Spleen (tissue), 11 donors: Measurements from ENCODE around the gene ACTR1B. TPM values are rescaled to one million over a fixed set of nuclear protein-coding genes. Genes with fewer than 3 reads are reported as not detected.

Experiments
- DNase-seq: peaks from one replicate; pipeline ENCODE4 v3.0.0-alpha.2; 2020
- H3K27ac ChIP-seq, 8 donors: fragments of 200-600 bp; sonication (generic) in 7 of 8; 1 replicate in 4 of 8; 2 replicates in 4 of 8; pipeline versions ENCODE4 v1.5.0 to v1.8.0; 2016 to 2021; ENCODE audit warnings: inconsistent platforms in 4 of 8, mild to moderate bottlenecking in 4 of 8, moderate library complexity in 1 of 8
- H3K27me3 ChIP-seq, 7 donors: fragments of 200-600 bp; sonication (generic) in 6 of 7; replicated peaks in 1 of 7; 1 replicate in 4 of 7; 2 replicates in 3 of 7; pipeline versions ENCODE4 v1.5.0 to v1.8.0; 2016 to 2021; ENCODE audit warnings: inconsistent platforms in 3 of 7, mild to moderate bottlenecking in 1 of 7
- H3K36me3 ChIP-seq, 6 donors: fragments of 200-600 bp; sonication (generic) in 5 of 6; 1 replicate in 4 of 6; 2 replicates in 2 of 6; pipeline versions ENCODE4 v1.5.0 to v1.8.0; 2016 to 2021; ENCODE audit warnings: inconsistent platforms in 2 of 6
- H3K4me1 ChIP-seq, 6 donors: fragments of 200-600 bp; sonication (generic) in 5 of 6; 1 replicate in 3 of 6; 2 replicates in 3 of 6; pipeline versions ENCODE4 v1.5.0 to v1.8.0; 2016 to 2021; ENCODE audit warnings: inconsistent platforms in 3 of 6
- H3K4me3 ChIP-seq, 8 donors: fragments of 200-600 bp; sonication (generic) in 7 of 8; 1 replicate in 4 of 8; 2 replicates in 4 of 8; pipeline versions ENCODE4 v1.5.0 to v1.8.0; 2016 to 2021; ENCODE audit warnings: inconsistent platforms in 4 of 8, mild to moderate bottlenecking in 4 of 8, moderate library complexity in 2 of 8
- H3K9me3 ChIP-seq, 8 donors: fragments of 200-600 bp; sonication (generic) in 7 of 8; 1 replicate in 4 of 8; 2 replicates in 4 of 8; pipeline versions ENCODE4 v1.5.0 to v1.8.0; 2016 to 2021; ENCODE audit warnings: inconsistent platforms in 4 of 8
- CTCF ChIP-seq, 11 experiments: fragments of 200-600 bp in 7 of 11; fragments of 450-650 bp in 4 of 11; sonication (generic) in 4 of 11; IDR thresholded peaks in 8 of 11; conservative IDR thresholded peaks in 3 of 11; 1 replicate in 7 of 11; 2 replicates in 4 of 11; pipeline versions ENCODE4 v1.4.0 to v1.8.0; 2016 to 2021; ENCODE audit warnings: antibody characterized with exemption in 11 of 11, inconsistent platforms in 4 of 11, mild to moderate bottlenecking in 1 of 11
- POLR2A ChIP-seq, 3 donors: fragments of 450-650 bp; IDR thresholded peaks; one replicate each; pipeline ENCODE4 v1.5.1; 2017; ENCODE audit warnings: antibody characterized with exemption in 3 of 3, mild to moderate bottlenecking in 1 of 3
- POLR2AphosphoS5 ChIP-seq, 3 donors: sonication (generic); formaldehyde crosslinking; IDR thresholded peaks; one replicate each; pipeline ENCODE4 v1.5.1; 2017; ENCODE audit warnings: antibody characterized with exemption in 3 of 3
- whole genome bisulfite sequencing, 5 donors: extraction: QIAGEN DNeasy Blood & Tissue Kit in 3 of 5; methylation state at CpG; one replicate each; pipeline versions ENCODE4 v1.1.5 to v1.1.7; 2013 to 2018; 5-methylcytosine and 5-hydroxymethylcytosine counted together
- intact Hi-C: fragments of 100-400 bp; cut with DNase I; formaldehyde crosslinking; loops from one replicate; pipeline ENCODE4 v1.15.0; 2023; ENCODE audit warnings: low total_unique reads
- polyA plus RNA-seq, 3 donors: library from polyadenylated mRNA; stranded (reverse); fragments of 200-250 nt; gene quantifications; one replicate each; pipeline ENCODE4 v1.2.1, GENCODE V29; 2013
- total RNA-seq, 7 donors: library from RNA; depleted of rRNA in 3 of 7; stranded (reverse); fragments of >200 nt in 3 of 7; fragmentation: NEBNext Ultra II Directional in 4 of 7; extraction: Animal tissue kit (Norgen Biotek cat#: 25700) in 4 of 7; gene quantifications; one replicate each; pipeline versions ENCODE4 v1.1.0 to v1.2.1, GENCODE V29; 2016 to 2021
- donor health status: healthy with polysubstance abuse.
- donor health status: DM: no; HTN: no; CAD: no; lungs with moderate emphysema.
- donor health status: DM: no; HTN: no; CAD: no.
- donor health status: Bipolar disorder and iron deficiency.
- donor health status: healthy.
- donor health status: DM: no; HTN: no; CAD: no.
- donor health status: DM: yes; HTN: yes; CAD: no.

The ACTR1B gene
- total and polyA plus RNA-seq, 10 donors = 59.7 to 101 (median 77.1) TPM

DNA sequence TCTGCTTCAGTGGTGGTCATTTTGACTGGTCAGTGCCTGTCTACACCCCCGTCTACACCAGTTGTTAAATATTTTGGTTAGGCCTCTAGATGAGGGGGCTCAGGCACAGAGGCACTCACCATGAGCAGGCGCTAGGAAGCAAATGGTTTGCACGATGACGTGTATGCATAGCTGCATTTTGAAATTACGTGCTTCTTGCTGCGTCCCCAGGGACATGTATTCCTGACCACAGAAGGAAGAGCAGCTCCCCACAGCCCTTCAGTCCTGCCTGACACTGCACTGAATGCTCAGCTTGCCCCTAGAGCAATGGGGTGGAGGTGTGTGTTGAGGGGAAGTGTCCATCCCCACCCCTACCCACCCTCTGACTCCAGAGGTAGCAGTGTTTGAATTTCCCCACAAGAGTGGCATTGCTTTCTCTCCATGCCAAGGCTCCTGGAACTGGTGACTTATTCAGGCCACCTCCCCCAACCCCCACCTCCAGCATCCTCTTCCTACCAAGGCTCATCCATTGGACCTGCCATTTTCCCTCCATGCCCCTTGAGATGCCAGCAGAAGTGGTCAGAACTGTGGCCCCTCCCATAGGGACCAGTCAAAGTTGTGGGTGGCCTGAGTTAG, 38.1 kb upstream of the ACTR1B start:
- intact Hi-C loops = loop anchor here (5.0 kb wide), 1 partner anchor 685 kb away; no protein-coding TSS in a partner anchor
- Histone ChIP-seq H3K4me3 (no peak overlapping the region), H3K36me3 (no peaks in the 10 kb centered on the region), H3K27ac (no peak overlapping the region), H3K27me3 (no peaks in the 10 kb centered on the region), H3K9me3 (no peaks in the 10 kb centered on the region), H3K4me1 (peaks cover 0 to 10% (median 2%) of the 10 kb centered on the region in 6 donors)
- WGBS, 5 donors = 63 to 87% (median 74%) methylated on average over 6 of the region's 6 CpGs
- no peak for DNase-seq
- no peak for TF ChIP-seq POLR2A (IDR thresholded peaks at IDR 0.05)
- no peak for TF ChIP-seq POLR2AphosphoS5 (IDR thresholded peaks at IDR 0.05)
- TF ChIP-seq CTCF (IDR thresholded peaks at IDR 0.05 in 8 of 11, conservative IDR thresholded peaks at IDR 0.05 in 3 of 11) = no peak

GRCh38 chr2:97701186-97701585, 37.3 kb upstream of the ACTR1B start:
- intact Hi-C loops = loop anchor here (5.0 kb wide), 1 partner anchor 686 kb away; no protein-coding TSS in a partner anchor
- Histone ChIP-seq H3K4me1 (peaks cover 0 to 12% (median 3%) of the 10 kb centered on the region in 6 donors), H3K27me3 (no peaks in the 10 kb centered on the region), H3K9me3 (no peaks in the 10 kb centered on the region), H3K4me3 (no peak overlapping the region), H3K27ac (no peak overlapping the region), H3K36me3 (no peaks in the 10 kb centered on the region)
- 79 to 89% (median 82%) methylated on average over 12 to 13 of the region's 13 CpGs for WGBS, 5 donors
- TF ChIP-seq POLR2A (IDR thresholded peaks at IDR 0.05) (no peak), POLR2AphosphoS5 (IDR thresholded peaks at IDR 0.05) (no peak), CTCF (IDR thresholded peaks at IDR 0.05 in 8 of 11, conservative IDR thresholded peaks at IDR 0.05 in 3 of 11) (no peak)
- DNase-seq = no peak

GRCh38 chr2:97699765-97700444, 36.1 kb upstream of the ACTR1B start:
- intact Hi-C loops = loop anchor here (5.0 kb wide), 2 partner anchors 108 to 687 kb away; no protein-coding TSS in a partner anchor
- no peak overlapping the region for H3K4me3 ChIP-seq
- no peak overlapping the region for H3K27ac ChIP-seq
- H3K36me3 ChIP-seq = no peaks in the 10 kb centered on the region
- TF ChIP-seq POLR2A (IDR thresholded peaks at IDR 0.05) (no peak), CTCF (IDR thresholded peaks at IDR 0.05 in 8 of 11, conservative IDR thresholded peaks at IDR 0.05 in 3 of 11) (peak; percentile 36 to 79 (median 55))
- H3K4me1 ChIP-seq = peaks cover 0 to 12% (median 3%) of the 10 kb centered on the region in 6 donors
- H3K9me3 ChIP-seq = no peaks in the 10 kb centered on the region
- H3K27me3 ChIP-seq = no peaks in the 10 kb centered on the region
- no peak for DNase-seq
- 64 to 69% (median 66%) methylated on average over 11 of the region's 11 CpGs for WGBS, 5 donors

GRCh38 chr2:97698530-97698929, 34.7 kb upstream of the ACTR1B start:
- 86 to 96% (median 92%) methylated on average over 4 of the region's 4 CpGs for WGBS, 5 donors
- Histone ChIP-seq H3K9me3 (no peaks in the 10 kb centered on the region), H3K27ac (no peak overlapping the region), H3K4me3 (no peak overlapping the region), H3K27me3 (no peaks in the 10 kb centered on the region), H3K36me3 (no peaks in the 10 kb centered on the region), H3K4me1 (peaks cover 0 to 12% (median 3%) of the 10 kb centered on the region in 6 donors)
- DNase-seq = no peak
- intact Hi-C loops = loop anchor here (5.0 kb wide), 1 partner anchor 106 kb away; no protein-coding TSS in a partner anchor
- no peak for TF ChIP-seq POLR2AphosphoS5 (IDR thresholded peaks at IDR 0.05)
- TF ChIP-seq POLR2A (IDR thresholded peaks at IDR 0.05) = no peak
- no peak for TF ChIP-seq CTCF (IDR thresholded peaks at IDR 0.05 in 8 of 11, conservative IDR thresholded peaks at IDR 0.05 in 3 of 11)
